K562 (cell line): Measurements from ENCODE around the gene SLC10A1. TPM values are rescaled to one million over a fixed set of nuclear protein-coding genes. Genes with fewer than 3 reads are reported as not detected.

Source experiments
- CBX1 ChIP-seq: sonication (generic); IDR thresholded peaks from 2 replicates; pipeline ENCODE4 v1.6.1; 2016; ENCODE audit warnings: antibody characterized with exemption, low read depth, mild to moderate bottlenecking
- CXXC5 ChIP-seq: fragments of 250-450 bp; sonication (Bioruptor Pico); IDR thresholded peaks from 2 replicates; pipeline ENCODE4 v1.8.0; 2022; ENCODE audit warnings: inconsistent platforms, mild to moderate bottlenecking, moderate library complexity
- ELF1 ChIP-seq: fragments of 200-800 bp; sonication (Bioruptor generic); IDR thresholded peaks from 2 replicates; pipeline ENCODE4 v1.6.1; 2016; ENCODE audit warnings: missing genetic modification characterization, missing compliant biosample characterization
- ESRRA ChIP-seq: fragments of 450-650 bp; IDR thresholded peaks from 2 replicates; pipeline ENCODE4 v1.6.1; 2014; ENCODE audit warnings: low read depth, mild to moderate bottlenecking, moderate library complexity, borderline replicate concordance
- KAT8 ChIP-seq: fragments of 450-650 bp; IDR thresholded peaks from 2 replicates; pipeline ENCODE4 v1.6.1; 2016; ENCODE audit warnings: low read depth, mild to moderate bottlenecking
- MAZ ChIP-seq, 2 experiments: fragments of 450-650 bp in 1 of 2; sonication (generic) in 1 of 2; formaldehyde crosslinking; IDR thresholded peaks in 1 of 2; conservative IDR thresholded peaks in 1 of 2; 2 replicates each; pipeline versions ENCODE4 v1.4.0 to v1.5.0; 2020; ENCODE audit warnings: mild to moderate bottlenecking in 1 of 2, missing genetic modification reagents in 1 of 2
- NONO ChIP-seq, 2 experiments: fragments of 200-400 bp in 1 of 2; fragments of 450-650 bp in 1 of 2; formaldehyde crosslinking in 1 of 2; IDR thresholded peaks; 2 replicates each; pipeline ENCODE4 v1.6.1; 2017; ENCODE audit warnings: low read depth in 2 of 2, mild to moderate bottlenecking in 2 of 2, moderate library complexity in 2 of 2, low read length in 1 of 2
- PYGO2 ChIP-seq: fragments of 450-650 bp; IDR thresholded peaks from 2 replicates; pipeline ENCODE4 v1.6.1; 2016; ENCODE audit warnings: mild to moderate bottlenecking, missing genetic modification characterization, moderate library complexity, missing compliant biosample characterization
- RBM22 ChIP-seq: fragments of 200-400 bp; formaldehyde crosslinking; IDR thresholded peaks from 2 replicates; pipeline ENCODE4 v1.6.1; 2018; ENCODE audit warnings: low read length, low read depth; ENCODE audit not compliant: poor library complexity, severe bottlenecking
- REST ChIP-seq, 2 experiments: fragments of 450-650 bp; formaldehyde crosslinking in 1 of 2; IDR thresholded peaks; 2 replicates each; pipeline versions ENCODE4 v1.4.0 to v1.6.1; 2014 to 2020; ENCODE audit warnings: mild to moderate bottlenecking in 2 of 2, borderline replicate concordance in 1 of 2, low read depth in 1 of 2
- RFX7 ChIP-seq: fragments of 250-450 bp; sonication (Bioruptor Pico); IDR thresholded peaks from 2 replicates; pipeline ENCODE4 v1.5.1; 2021; ENCODE audit warnings: mild to moderate bottlenecking
- SMAD3 ChIP-seq: fragments of 450-650 bp; formaldehyde crosslinking; conservative IDR thresholded peaks from 2 replicates; pipeline ENCODE4 v1.4.0; 2020; ENCODE audit warnings: mild to moderate bottlenecking
- SP1 ChIP-seq: sonication (generic); formaldehyde crosslinking; IDR thresholded peaks from 2 replicates; pipeline ENCODE4 v1.8.1; 2022; ENCODE audit warnings: mild to moderate bottlenecking, missing genetic modification reagents
- TAF1 ChIP-seq: IDR thresholded peaks from 2 replicates; pipeline ENCODE4 v1.6.1; 2011; ENCODE audit warnings: mild to moderate bottlenecking, low read length, moderate library complexity; ENCODE audit not compliant: insufficient read depth, control insufficient read depth, severe bottlenecking; ENCODE audit errors: extremely low read depth
- TAF7 ChIP-seq: fragments of 450-650 bp; IDR thresholded peaks from 2 replicates; pipeline ENCODE4 v1.6.1; 2016; ENCODE audit warnings: missing genetic modification characterization, missing compliant biosample characterization
- VEZF1 ChIP-seq: fragments of 200-800 bp; sonication (Bioruptor generic); IDR thresholded peaks from 2 replicates; pipeline ENCODE4 v1.6.1; 2017; ENCODE audit warnings: missing genetic modification characterization, missing compliant biosample characterization
- ZNF232 ChIP-seq: sonication (generic); formaldehyde crosslinking; IDR thresholded peaks from 2 replicates; pipeline ENCODE4 v1.8.0; 2022; ENCODE audit warnings: mild to moderate bottlenecking, missing genetic modification reagents
- polyA plus RNA-seq, 8 experiments: library from polyadenylated mRNA; depleted of rRNA in 4 of 8; stranded (reverse) in 5 of 8; unstranded in 3 of 8; fragments of >200 nt; fragmentation: Nextera tagmentation in 2 of 8; fragmentation: Illumina TruSeq in 1 of 8; extraction: Ambion mirVana in 2 of 8; extraction: Trizol in 1 of 8; gene quantifications; 2 replicates each; pipeline versions ENCODE4 v1.2.1 to v1.2.3, GENCODE V29; 2011 to 2014; ENCODE audit warnings: inconsistent platforms in 1 of 8, missing spikeins in 1 of 8
- total RNA-seq, 7 experiments: library from RNA; depleted of rRNA in 6 of 7; stranded (reverse); fragments of >200 nt in 6 of 7; fragmentation: Illumina TruSeq in 2 of 7; extraction: Trizol in 2 of 7; gene quantifications; 2 replicates each; pipeline versions ENCODE4 v1.2.1 to v1.2.3, GENCODE V29; 2011 to 2021; ENCODE audit warnings: low replicate concordance in 1 of 7

The SLC10A1 gene
- total and polyA plus RNA-seq, 9 of the 15 experiments (the other 6 are each of a cell fraction or from before 2014, with no cell fraction given): not detected

GRCh38 chr14:69767369-69767999, 29.6 kb downstream of the SLC10A1 start (continued):
- no peak for TF ChIP-seq REST (IDR thresholded peaks at IDR 0.05; ENCODE audit: borderline replicate concordance)
- 0 out of 2 replicates have a peak, but pooled peaks have one; percentile 5 for TF ChIP-seq REST (CRISPR knock-in tag; IDR thresholded peaks at IDR 0.05; ENCODE audit: low read depth)
- peak; percentile 57 for TF ChIP-seq CXXC5 (CRISPR knock-in tag)
- TF ChIP-seq ZNF232 (CRISPR knock-in tag): 0 out of 2 replicates have a peak, but pooled peaks have one; percentile 55
- TF ChIP-seq RBM22: peak; percentile 72
- TF ChIP-seq KAT8: peak; percentile 78; the same call in 1 of the 2 replicates
- TF ChIP-seq MAZ (CRISPR knock-in tag; conservative IDR thresholded peaks at IDR 0.05 in 1 of 2, IDR thresholded peaks at IDR 0.05 in 1 of 2): peak; percentile 71 to 87
- TF ChIP-seq SMAD3 (CRISPR knock-in tag): 0 out of 2 replicates have a peak, but pooled peaks have one; percentile 35
- TF ChIP-seq TAF1: peak; percentile 92
- TF ChIP-seq CBX1: no peak; the same call in 1 of the 2 replicates
- no peak for TF ChIP-seq PYGO2 (tag)
- TF ChIP-seq TAF7: peak; percentile 70
- TF ChIP-seq RFX7 (CRISPR knock-in tag): no peak
- TF ChIP-seq VEZF1 (CRISPR knock-in tag): peak; percentile 54
- TF ChIP-seq ELF1: no peak
- peak in 1 of 2 experiments; percentile 79; a peak in 2 of 4 replicates for TF ChIP-seq NONO (IDR thresholded peaks at IDR 0.05; ENCODE audit: low read depth in 2 of 2, low read length in 1 of 2)
- TF ChIP-seq SP1: no peak; the same call in 1 of the 2 replicates
- peak; percentile 92; the same call in 1 of the 2 replicates for TF ChIP-seq ESRRA
